ENCODE data around the gene ADCY5.

The ADCY5 gene

GRCh38 chr3:123294296-123294938 lies 154.5 kb downstream of the ADCY5 start:
- TF ChIP-seq CTCF (conservative IDR thresholded peaks at IDR 0.05) (no peak), ZFX (IDR thresholded peaks at IDR 0.05) (no peak)

GRCh38 chr3:123292321-123293310 lies 156.3 kb downstream of the ADCY5 start:
- TF ChIP-seq ZFX (IDR thresholded peaks at IDR 0.05) (no peak), CTCF (conservative IDR thresholded peaks at IDR 0.05) (no peak)
- no peak overlapping the region for H3K27ac ChIP-seq

More at GRCh38 chr3:123294296-123294938, 154.5 kb downstream of the ADCY5 start:
- no peak overlapping the region for H3K27ac ChIP-seq

GRCh38 chr3:123291404-123291803 lies 157.5 kb downstream of the ADCY5 start:
- H3K27ac ChIP-seq, result no peak overlapping the region
- TF ChIP-seq ZFX (IDR thresholded peaks at IDR 0.05) (no peak), CTCF (conservative IDR thresholded peaks at IDR 0.05) (no peak)

GRCh38 chr3:123290962-123291361 lies 157.9 kb downstream of the ADCY5 start:
- TF ChIP-seq ZFX (IDR thresholded peaks at IDR 0.05) (no peak), CTCF (conservative IDR thresholded peaks at IDR 0.05) (no peak)
- H3K27ac ChIP-seq, result no peak overlapping the region

GRCh38 chr3:123290107-123290930 lies 158.6 kb downstream of the ADCY5 start:
- TF ChIP-seq CTCF (conservative IDR thresholded peaks at IDR 0.05) (no peak), ZFX (IDR thresholded peaks at IDR 0.05) (no peak)
- H3K27ac ChIP-seq, result no peak overlapping the region

GRCh38 chr3:123289391-123290106 lies 159.3 kb downstream of the ADCY5 start:
- TF ChIP-seq CTCF (conservative IDR thresholded peaks at IDR 0.05) (no peak), ZFX (IDR thresholded peaks at IDR 0.05) (no peak)
- no peak overlapping the region for H3K27ac ChIP-seq
